Measurements from ENCODE around the gene CD63. TPM values are rescaled to one million over a fixed set of nuclear protein-coding genes. Genes with fewer than 3 reads are reported as not detected.
A peak's percentile ranks its signal among the peaks of the same experiment; 100 is the strongest.

The CD63 gene
- total and polyA plus RNA-seq, 2 experiments from 2014 or later = 1,401 to 2,624 TPM

DNA sequence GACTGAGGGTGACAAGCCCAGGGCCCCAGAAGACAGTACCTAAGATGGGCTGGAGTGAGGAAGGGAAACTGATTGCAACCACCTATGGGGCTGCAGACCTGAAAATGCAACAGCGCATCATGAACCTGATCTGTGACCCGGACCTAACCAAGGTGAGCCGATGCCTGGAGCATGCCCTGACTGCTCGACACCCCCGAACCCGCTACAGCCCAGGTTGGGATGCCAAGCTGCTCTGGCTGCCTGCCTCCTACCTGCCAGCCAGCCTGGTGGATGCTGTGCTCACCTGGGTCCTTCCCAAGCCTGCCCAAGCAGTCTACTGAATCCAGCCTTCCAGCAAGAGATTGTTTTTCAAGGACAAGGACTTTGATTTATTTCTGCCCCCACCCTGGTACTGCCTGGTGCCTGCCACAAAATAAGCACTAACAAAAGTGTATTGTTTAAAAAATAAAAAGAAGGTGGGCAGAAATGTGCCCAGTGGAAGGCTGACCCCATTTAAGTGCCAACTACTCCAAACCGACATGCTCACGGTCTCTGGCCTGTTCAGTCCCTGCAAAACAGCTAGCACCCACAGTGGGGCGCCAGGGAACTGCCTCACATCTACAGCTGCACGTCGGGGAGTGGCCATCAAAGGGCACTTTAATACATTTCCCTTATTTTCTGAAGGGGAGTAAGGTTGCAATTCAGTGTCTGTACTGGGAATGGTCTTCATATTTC is 4.4 kb downstream of the CD63 start:
- TF ChIP-seq, protein P1, sequence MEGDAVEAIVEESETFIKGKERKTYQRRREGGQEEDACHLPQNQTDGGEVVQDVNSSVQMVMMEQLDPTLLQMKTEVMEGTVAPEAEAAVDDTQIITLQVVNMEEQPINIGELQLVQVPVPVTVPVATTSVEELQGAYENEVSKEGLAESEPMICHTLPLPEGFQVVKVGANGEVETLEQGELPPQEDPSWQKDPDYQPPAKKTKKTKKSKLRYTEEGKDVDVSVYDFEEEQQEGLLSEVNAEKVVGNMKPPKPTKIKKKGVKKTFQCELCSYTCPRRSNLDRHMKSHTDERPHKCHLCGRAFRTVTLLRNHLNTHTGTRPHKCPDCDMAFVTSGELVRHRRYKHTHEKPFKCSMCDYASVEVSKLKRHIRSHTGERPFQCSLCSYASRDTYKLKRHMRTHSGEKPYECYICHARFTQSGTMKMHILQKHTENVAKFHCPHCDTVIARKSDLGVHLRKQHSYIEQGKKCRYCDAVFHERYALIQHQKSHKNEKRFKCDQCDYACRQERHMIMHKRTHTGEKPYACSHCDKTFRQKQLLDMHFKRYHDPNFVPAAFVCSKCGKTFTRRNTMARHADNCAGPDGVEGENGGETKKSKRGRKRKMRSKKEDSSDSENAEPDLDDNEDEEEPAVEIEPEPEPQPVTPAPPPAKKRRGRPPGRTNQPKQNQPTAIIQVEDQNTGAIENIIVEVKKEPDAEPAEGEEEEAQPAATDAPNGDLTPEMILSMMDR (IDR thresholded peaks at IDR 0.05; ENCODE audit: poor library complexity) = peak; percentile 56
- TF ChIP-seq EZH2phosphoT487 (IDR thresholded peaks at IDR 0.05; ENCODE audit: low read depth, severe bottlenecking, unreplicated experiment) (no peak), EZH2 (IDR thresholded peaks at IDR 0.05; ENCODE audit: borderline replicate concordance) (no peak)
- 71% methylated on average over 11 of the region's 11 CpGs for WGBS (ENCODE audit: low lambda C conversion rate, missing lambda C conversion rate)
- no peak overlapping the region for H3K4me2 ChIP-seq
- no peak overlapping the region for H3K4me3 ChIP-seq
- no peak overlapping the region for H2AFZ ChIP-seq
- H3K27me3 ChIP-seq = no peaks in the 10 kb centered on the region
- no peaks in the 10 kb centered on the region for H3K9me3 ChIP-seq (ENCODE audit: low read depth)
- DNase-seq (ENCODE audit: low spot score) = peak; percentile 79
- H3K36me3 ChIP-seq (replicated peaks; ENCODE audit: insufficient read depth, low read depth) = no peaks in the 10 kb centered on the region
- H3K4me1 ChIP-seq (ENCODE audit: insufficient read depth) = peaks cover 20% of the 10 kb centered on the region
- no peaks in the 10 kb centered on the region for H3K9me2 ChIP-seq (replicated peaks; ENCODE audit: insufficient read depth)
- peaks cover 26% of the 10 kb centered on the region for H4K20me1 ChIP-seq (ENCODE audit: insufficient read depth, poor library complexity, severe bottlenecking)
- peak overlapping the region; percentile 35 for H3K27ac ChIP-seq
- H3K79me2 ChIP-seq = peaks cover 40% of the 10 kb centered on the region

DNA sequence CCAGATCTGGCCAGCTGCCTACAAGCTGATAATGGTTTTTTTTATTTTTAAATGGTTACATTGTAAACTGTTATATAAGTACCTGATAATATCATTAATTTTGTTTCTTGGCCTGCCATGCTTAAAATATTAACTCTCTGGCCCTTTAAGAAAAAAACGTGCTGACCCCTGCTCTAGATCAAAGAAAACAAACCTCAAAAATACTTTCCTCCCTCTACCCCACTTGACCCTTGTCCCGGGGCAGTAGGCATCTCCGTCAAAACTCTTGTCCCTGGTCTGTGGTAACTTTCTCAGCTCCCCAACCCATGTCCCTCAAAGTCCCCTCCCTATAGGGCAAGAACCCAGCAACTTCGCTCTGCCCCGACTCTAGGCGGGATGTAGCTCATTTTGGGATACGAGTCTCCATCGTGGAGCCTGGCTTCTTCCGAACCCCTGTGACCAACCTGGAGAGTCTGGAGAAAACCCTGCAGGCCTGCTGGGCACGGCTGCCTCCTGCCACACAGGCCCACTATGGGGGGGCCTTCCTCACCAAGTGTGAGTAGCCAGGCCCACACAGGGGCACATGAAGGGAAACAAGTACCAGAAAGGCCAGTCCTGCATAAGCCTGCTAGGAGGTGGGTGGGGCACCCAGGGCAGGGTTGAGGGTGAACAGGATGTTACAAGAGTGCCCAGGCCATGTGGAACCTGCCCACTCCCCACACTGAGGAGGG is 5.1 kb downstream of the CD63 start:
- Histone ChIP-seq H3K27me3 (no peaks in the 10 kb centered on the region), H3K9me2 (replicated peaks; ENCODE audit: insufficient read depth) (no peaks in the 10 kb centered on the region), H3K9me3 (ENCODE audit: low read depth) (no peaks in the 10 kb centered on the region), H3K79me2 (peaks cover 42% of the 10 kb centered on the region), H3K27ac (peak overlapping the region; percentile 50), H3K4me3 (no peak overlapping the region), H3K4me2 (peak overlapping the region; percentile 5), H2AFZ (no peak overlapping the region), H4K20me1 (ENCODE audit: insufficient read depth, poor library complexity, severe bottlenecking) (peaks cover 26% of the 10 kb centered on the region), H3K4me1 (ENCODE audit: insufficient read depth) (peaks cover 25% of the 10 kb centered on the region), H3K36me3 (replicated peaks; ENCODE audit: insufficient read depth, low read depth) (no peaks in the 10 kb centered on the region)
- DNase-seq (ENCODE audit: low spot score) = no peak
- 84% methylated on average over 10 of the region's 10 CpGs for WGBS (ENCODE audit: low lambda C conversion rate, missing lambda C conversion rate)
- TF ChIP-seq EZH2phosphoT487 (IDR thresholded peaks at IDR 0.05; ENCODE audit: low read depth, severe bottlenecking, unreplicated experiment) = no peak
- no peak for TF ChIP-seq EZH2 (IDR thresholded peaks at IDR 0.05; ENCODE audit: borderline replicate concordance)
- TF ChIP-seq, protein P1 (IDR thresholded peaks at IDR 0.05; ENCODE audit: poor library complexity) = no peak

DNA sequence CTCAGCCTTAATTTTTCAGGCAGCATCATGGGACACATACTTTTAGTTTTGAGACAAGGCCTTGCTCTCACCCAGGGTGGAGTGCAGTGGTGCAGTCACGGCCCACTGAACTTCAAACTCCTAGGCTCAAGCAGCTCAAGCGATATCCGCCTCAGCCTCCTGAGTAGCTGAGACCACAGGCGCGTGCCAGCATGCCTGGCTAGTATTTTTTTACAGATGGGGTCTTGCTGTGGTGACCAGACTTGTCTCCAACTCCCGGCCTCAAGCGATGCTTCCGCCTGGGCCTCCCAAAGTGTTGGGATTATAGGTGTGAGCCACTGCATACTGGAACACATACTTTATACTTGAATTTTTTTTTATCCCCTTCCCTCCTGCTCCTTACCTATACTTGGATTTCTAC is 5.9 kb downstream of the CD63 start:
- H3K27ac ChIP-seq = peak overlapping the region; percentile 50

More for the DNA sequence above, 5.9 kb downstream of the CD63 start:
- Histone ChIP-seq H3K79me2 (peaks cover 42% of the 10 kb centered on the region), H3K9me3 (ENCODE audit: low read depth) (no peaks in the 10 kb centered on the region), H4K20me1 (ENCODE audit: insufficient read depth, poor library complexity, severe bottlenecking) (peaks cover 23% of the 10 kb centered on the region), H3K9me2 (replicated peaks; ENCODE audit: insufficient read depth) (no peaks in the 10 kb centered on the region), H3K4me1 (ENCODE audit: insufficient read depth) (peaks cover 25% of the 10 kb centered on the region), H3K4me3 (no peak overlapping the region), H3K36me3 (replicated peaks; ENCODE audit: insufficient read depth, low read depth) (no peaks in the 10 kb centered on the region), H3K4me2 (peak overlapping the region; percentile 15), H3K27me3 (no peaks in the 10 kb centered on the region), H2AFZ (no peak overlapping the region)
- no peak for DNase-seq (ENCODE audit: low spot score)
- TF ChIP-seq EZH2phosphoT487 (IDR thresholded peaks at IDR 0.05; ENCODE audit: low read depth, severe bottlenecking, unreplicated experiment) (no peak), EZH2 (IDR thresholded peaks at IDR 0.05; ENCODE audit: borderline replicate concordance) (no peak)
- TF ChIP-seq, protein P1 (IDR thresholded peaks at IDR 0.05; ENCODE audit: poor library complexity) = no peak
- WGBS (ENCODE audit: low lambda C conversion rate, missing lambda C conversion rate) = 96% methylated on average over 8 of the region's 8 CpGs

All from hepatocyte (in vitro differentiated cells).